NCI-H446 treated with DMSO at 0.1 percent for 48 hours (cell line): Measurements from ENCODE around the gene NUDT19.
A peak's percentile ranks its signal among the peaks of the same experiment; 100 is the strongest.
"Not testable (repeated sequence)": the region's sequence is repeated elsewhere in the genome, so short reads cannot be mapped to it uniquely, and the experiment has no call there.

Experiments used
- DNase-seq: peaks from one replicate; lab custom pipeline; 2025; lab: John Stamatoyannopoulos, UW

Gene NUDT19

DNA sequence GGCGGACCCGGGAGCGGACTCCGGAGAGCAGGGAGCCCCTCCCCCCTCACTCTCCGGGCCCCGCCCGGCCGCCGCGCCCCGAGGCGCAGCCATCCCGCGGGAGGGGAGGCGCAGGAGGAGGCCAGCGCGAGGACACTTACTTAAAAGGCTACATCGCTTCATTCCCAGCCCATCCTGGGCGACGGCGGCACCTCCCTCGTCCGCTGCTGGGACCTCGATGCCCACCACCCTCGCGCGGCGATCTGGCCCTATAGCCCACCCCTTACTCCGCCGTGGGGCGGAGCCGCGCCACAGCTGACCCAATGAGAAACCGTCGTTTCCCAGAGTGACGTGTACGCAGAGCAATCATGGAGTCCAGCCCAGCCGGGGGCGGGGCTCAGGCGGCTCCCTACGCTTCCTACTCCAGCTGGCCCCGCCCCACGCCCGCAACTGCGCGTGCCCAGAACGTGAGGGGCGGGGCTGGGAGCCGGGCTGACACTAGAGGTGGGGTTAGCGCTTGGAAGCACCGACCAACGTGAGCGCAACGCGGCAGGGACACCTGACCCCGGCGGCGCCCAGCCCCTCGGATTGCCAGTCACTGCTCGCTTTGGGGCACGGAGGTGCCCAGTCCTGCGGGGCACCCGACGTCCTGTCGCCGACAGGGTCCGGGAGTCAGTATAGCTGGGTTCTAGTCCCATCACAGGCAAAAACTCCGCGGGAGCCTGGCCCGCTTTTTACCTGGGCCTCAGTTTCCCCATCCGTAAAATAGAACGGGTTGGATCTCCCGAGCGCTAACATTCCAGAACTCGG, 16.5 kb upstream of the NUDT19 start, which contains the start of gene ANKRD27:
Gene ANKRD27, minus strand, starts transcription at position 250 of the 789 bp plus-strand sequence. CDS start 16,165 bp downstream, outside the sequence.
- peak; percentile 97 for DNase-seq

DNA sequence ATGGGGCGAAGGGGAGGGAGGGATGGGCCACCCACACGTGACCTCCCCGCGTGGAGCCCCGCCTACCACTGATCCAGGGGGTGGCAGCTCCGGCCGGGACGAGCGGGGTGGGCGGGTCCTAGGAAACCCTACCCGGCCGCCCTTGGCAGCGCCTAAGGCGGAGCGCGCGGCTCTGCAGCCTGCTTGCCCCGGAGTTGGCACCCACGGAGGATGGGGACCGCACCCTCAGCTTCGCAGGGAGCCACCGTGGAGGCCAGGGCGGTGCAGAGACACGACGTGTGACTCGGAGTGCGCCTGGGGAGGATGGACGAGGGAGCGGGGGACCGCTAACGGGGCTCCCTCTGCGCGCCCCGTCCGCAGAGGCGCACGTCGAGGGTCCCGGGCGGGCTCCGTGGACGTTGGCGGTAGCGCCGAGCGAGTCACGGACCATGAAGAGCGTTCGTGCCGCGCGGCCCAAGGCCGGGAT, 15.9 kb upstream of the NUDT19 start, which contains the start of gene RGS9BP:
Gene RGS9BP, plus strand, starts transcription at position 129 of the 466 bp plus-strand sequence. CDS start 416 bp downstream, outside the sequence.
- peak; percentile 44 for DNase-seq

DNA sequence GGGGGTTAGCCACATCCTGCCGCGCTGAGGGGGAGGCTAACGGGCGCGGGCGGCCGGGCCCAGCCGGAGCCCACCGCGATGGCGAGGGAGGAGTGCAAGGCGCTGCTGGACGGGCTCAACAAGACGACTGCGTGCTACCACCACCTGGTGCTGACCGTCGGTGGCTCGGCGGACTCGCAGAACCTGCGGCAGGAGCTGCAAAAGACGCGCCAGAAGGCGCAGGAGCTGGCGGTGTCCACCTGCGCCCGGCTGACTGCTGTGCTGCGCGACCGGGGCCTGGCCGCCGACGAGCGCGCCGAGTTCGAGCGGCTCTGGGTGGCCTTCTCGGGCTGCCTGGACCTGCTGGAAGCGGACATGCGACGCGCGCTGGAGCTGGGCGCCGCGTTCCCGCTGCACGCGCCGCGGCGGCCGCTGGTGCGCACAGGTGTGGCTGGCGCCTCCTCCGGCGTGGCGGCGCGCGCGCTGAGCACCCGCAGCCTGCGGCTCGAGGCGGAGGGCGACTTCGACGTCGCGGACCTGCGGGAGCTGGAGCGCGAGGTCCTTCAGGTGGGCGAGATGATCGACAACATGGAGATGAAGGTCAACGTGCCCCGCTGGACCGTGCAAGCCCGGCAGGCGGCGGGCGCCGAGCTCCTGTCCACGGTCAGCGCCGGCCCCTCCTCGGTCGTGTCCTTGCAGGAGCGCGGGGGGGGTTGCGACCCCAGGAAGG, 15.3 kb upstream of the NUDT19 start:
- no peak for DNase-seq

GRCh38 chr19:32676895-32677359, 14.7 kb upstream of the NUDT19 start:
- no peak for DNase-seq

- DNase-seq = no peak
Measured at GRCh38 chr19:32677657-32678056, 14.0 kb upstream of the NUDT19 start.

DNA sequence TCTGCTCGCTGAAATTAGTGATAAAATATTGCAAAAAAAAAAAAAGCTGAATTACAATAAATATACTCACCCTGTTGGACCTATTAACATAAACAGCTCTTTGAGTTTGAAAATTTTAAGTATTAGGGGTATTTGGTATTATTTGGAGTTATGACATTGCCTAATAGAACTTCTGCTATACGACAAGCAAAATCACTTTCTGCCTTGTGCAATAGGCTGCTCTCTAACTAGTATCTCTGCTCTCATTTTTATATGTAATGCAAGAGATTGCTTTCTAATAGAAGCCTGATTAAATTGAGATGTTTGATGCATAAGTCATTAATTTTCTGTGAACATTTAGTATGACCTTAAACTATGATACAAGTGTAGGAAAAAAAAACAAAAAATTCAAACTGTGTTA, 10.6 kb upstream of the NUDT19 start:
- DNase-seq = no peak

GRCh38 chr19:32682317-32682716, 9.3 kb upstream of the NUDT19 start:
- no peak for DNase-seq

DNA sequence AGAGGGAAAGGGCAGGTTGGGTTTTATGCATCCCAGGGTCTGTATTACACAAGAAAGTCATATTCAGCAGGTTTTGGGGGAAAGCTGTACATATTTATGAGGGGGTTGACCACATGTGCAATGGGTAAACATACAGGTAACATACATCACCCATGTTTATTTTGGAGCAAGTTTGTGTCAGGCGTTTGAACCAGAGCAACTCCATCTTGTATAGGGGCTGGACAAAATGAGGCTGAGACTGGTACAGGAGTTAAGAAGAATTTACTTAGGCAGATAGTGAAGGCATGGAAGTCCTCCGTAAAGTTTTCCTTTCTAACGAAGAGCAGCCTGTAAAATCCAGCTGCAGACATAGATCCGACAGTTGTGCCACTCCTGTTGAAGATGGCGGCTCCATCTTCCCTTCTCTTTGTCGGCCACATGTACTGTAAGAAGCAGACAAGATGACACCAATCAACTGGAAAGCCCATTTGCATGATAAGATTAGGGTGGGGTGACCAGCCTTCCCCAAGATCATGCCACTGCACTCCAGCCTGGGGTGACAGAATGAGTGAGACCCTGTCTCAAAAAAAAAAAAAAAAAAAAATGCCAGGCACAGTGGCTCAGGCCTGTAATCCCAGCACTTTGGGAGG, 4.7 kb upstream of the NUDT19 start:
- DNase-seq = no peak

GRCh38 chr19:32687681-32688080, 3.9 kb upstream of the NUDT19 start:
- no peak for DNase-seq

DNA sequence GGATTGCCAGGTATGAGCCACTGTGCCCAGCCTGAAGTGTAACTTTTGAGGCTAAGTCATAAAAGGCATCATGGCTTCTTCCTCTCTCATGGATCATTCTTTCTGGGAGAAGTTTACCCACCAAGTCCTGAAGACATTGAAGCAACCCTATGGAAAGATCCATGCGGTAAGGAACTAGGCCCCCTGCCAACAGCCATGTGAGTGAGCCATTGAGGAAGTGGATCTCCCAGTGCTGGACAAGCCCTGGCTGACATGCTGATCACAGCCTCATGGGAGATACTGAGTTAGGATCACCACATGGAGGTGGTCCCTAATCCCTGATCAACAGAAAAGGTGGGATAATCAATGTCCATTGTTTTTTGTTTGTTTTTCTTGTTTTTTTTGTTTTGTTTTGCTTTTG, 3.3 kb upstream of the NUDT19 start:
- DNase-seq = no peak

GRCh38 chr19:32691952-32692726, 518 bp downstream of the NUDT19 start:
- DNase-seq = peak; percentile 10

- no peak for DNase-seq
Measured at GRCh38 chr19:32692727-32693061, 1.1 kb downstream of the NUDT19 start.

GRCh38 chr19:32693151-32694108, 1.8 kb downstream of the NUDT19 start:
- DNase-seq = not testable (repeated sequence)

DNA sequence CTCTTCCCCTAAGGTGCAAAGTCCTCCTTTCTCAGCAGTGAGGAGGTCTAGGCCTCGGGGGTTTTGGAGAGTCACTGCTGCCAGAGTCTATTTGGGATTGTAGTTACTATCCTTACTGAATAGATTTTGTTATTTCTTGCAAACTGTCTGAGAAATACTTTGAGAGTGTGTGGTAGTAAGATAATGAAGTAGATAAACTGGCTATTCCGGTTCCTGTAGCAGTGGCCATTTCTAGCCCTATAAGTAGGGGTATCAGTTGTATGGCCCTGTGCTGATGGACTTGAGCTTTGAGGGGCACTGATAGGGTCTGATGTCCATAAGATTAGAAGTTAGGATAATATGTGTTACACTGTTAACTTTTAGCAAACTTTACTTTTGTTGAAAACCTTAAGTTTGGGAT, 2.7 kb downstream of the NUDT19 start:
- not testable (repeated sequence) for DNase-seq

DNA sequence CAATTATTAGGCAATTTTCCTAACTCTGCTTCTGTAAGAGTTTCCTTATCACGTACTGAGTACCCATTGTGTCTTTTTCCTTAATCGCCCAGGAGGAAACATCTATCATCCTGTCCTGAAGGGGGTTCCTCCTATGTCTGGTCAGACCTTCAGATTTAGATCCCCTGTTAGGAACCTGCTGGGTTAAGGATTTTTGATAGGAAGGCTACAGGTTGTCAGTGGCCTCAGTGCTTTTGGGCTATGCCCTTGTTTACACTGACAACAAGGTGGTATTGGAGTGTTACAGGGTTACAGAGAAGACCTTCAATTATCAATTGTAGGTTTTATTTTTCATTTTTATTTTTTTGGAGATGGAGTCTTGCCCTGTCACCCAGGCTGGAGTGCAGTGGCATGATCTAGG, 3.2 kb downstream of the NUDT19 start:
- not testable (repeated sequence) for DNase-seq

GRCh38 chr19:32695506-32695905, 3.9 kb downstream of the NUDT19 start:
- not testable (repeated sequence) for DNase-seq

DNA sequence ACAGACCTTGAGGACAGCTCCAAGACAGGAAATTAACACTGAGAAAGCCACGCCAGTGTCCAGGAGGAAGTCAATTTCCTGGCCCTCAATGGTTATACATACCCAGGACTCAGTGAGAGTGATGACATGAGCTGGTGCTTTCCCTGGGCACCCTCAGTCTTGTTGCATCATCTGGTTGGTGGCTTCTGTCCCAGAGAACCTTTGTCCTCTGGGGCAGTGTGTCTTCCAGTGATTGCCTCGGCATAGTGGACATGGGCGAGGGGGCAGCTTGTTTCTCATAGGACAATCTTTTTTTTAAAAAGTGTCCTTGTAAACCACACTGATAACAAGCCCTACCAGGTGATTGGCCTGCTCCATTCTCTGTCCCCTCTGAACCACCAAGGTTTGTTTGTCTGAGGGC, 5.2 kb downstream of the NUDT19 start:
- not testable (repeated sequence) for DNase-seq

DNA sequence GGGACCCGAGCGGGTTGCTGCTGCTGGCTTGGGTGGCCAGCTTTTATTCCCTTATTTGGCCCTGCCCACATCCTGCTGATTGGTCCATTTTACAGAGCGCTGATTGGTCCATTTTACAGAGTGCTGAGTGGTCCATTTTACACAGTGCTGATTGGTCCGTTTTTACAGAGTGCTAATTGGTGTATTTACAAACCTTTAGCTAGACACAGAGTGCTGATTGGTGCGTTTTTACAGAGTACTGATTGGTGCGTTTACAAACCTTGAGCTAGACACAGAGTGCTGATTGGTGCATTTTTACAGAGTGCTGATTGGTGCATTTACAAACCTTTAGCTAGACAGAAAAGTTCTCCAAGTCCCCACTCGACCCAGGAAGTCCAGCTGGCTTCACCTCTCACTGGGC, 8.5 kb downstream of the NUDT19 start:
- DNase-seq = not testable (repeated sequence)

DNA sequence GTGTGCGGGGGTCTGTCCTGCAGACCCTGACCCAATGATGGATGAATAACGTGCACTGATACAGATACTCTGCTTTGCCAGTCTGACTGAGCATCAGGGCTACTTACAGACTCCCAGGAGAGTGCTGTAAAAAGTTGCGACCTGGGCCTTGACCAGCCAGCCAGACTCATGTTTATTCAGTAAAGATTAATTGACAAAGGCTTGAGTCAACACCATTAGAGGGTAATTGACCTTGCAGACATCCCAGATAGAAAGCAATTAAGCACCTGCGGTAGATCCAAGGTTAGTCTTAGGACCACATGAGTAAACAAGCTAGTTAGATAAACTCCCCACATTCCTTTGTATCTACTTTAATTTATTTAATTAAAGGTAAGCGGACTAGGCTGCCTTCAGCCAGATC, 10.4 kb downstream of the NUDT19 start:
- DNase-seq = no peak

GRCh38 chr19:32704006-32704405, 12.4 kb downstream of the NUDT19 start:
- not testable (repeated sequence) for DNase-seq

DNA sequence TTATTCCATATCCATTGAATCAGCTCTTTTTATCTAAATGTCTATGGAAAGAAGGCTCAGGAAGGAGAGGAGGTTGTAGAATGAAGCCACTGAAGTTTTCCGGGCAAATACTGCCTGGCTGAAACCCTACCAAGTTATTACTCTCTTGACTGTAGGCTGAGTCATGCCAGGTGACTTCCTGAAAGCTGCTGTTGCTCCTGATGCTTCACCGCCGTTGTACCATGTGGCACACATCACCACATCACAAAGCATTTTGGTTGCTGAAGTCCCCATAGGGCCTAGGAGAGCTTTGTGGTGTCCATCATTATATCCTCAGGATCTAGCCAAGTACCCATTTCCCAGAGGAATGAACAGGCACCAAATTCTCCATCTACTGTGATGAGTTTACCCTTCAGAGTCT, 16.8 kb downstream of the NUDT19 start:
- DNase-seq = no peak
